ENCODE results near the gene SSC4D. TPM values are rescaled to one million over a fixed set of nuclear protein-coding genes. Genes with fewer than 3 reads are reported as not detected.

SSC4D gene
- total and polyA plus RNA-seq, 9 of the 15 experiments (the other 6 are each of a cell fraction or from before 2014, with no cell fraction given) = 0.06 to 1.1 (median 0.85) TPM; not detected in 1

DNA sequence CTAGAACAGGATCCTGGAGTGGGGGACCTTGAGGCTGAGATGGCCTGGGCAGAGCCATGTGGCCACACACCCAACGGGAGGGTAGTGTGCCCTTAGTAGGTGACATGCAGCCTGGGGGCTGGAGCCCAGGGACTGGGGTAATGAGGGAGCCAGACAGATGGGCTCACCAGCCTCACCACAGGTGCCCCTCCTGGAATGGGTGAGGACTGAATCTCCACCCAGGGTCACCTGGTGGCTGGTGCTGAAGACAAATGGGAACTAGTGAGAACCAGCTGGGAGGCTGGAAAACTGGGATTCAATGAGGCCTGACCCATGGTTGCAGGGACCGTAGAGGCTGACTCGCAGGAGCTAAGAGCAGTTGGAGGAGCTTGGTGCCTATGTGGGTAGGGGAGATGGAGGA, 21.3 kb upstream of the SSC4D start:
- Histone ChIP-seq H3K27ac (ENCODE audit: extremely low read depth, low read depth, low read length) (no peak overlapping the region), H2AFZ (ENCODE audit: low read depth, low read length) (no peak overlapping the region), H3K36me3 (ENCODE audit: control insufficient read depth, insufficient read depth, low read length) (no peaks in the 10 kb centered on the region), H3K9me3 (replicated peaks; ENCODE audit: control insufficient read depth, insufficient read depth, low read depth, low read length) (no peaks in the 10 kb centered on the region), H3K4me1 (replicated peaks in 1 of 2; ENCODE audit: control insufficient read depth in 2 of 2, insufficient read depth in 2 of 2, low read length in 2 of 2) (peaks cover 4 to 10% of the 10 kb centered on the region in 2 experiments; a peak in 4 of 5 replicates), H3K79me2 (ENCODE audit: control insufficient read depth, insufficient read depth, low read length) (no peaks in the 10 kb centered on the region), H3K9me1 (ENCODE audit: control insufficient read depth, insufficient read depth, low read length) (no peaks in the 10 kb centered on the region), H4K20me1 (replicated peaks; ENCODE audit: control insufficient read depth, insufficient read depth, low read length) (no peaks in the 10 kb centered on the region), H3K27me3 (ENCODE audit: control insufficient read depth in 2 of 2, insufficient read depth in 2 of 2, low read length in 2 of 2) (no peaks in the 10 kb centered on the region; a peak in 1 of 5 replicates), H3K4me3 (no peak overlapping the region), H3K4me2 (ENCODE audit: insufficient read depth, low read length) (no peak overlapping the region), H3K9ac (ENCODE audit: insufficient read depth in 1 of 2, low read depth in 2 of 2, low read length in 2 of 2) (no peak overlapping the region)
- no peak for DNase-seq (ENCODE audit: extremely low read depth in 1 of 4, low spot score in 3 of 4)
- intact Hi-C loops (cut with micrococcal nuclease) = no loop called here
- no TSS peak for BruUV-seq (replicated peaks)
- in situ Hi-C loops (cut with MboI) = loop anchor here (5.0 to 10.0 kb wide), 2 partner anchors 74 to 181 kb away; no protein-coding TSS in a partner anchor
- 24% methylated on average over 2 of the region's 3 CpGs for WGBS (ENCODE audit: insufficient coverage, low coverage, missing lambda C conversion rate)
- CTCF ChIA-PET (ENCODE audit: low intra/inter-chr PET ratio) = no interaction called here
- no peak for FAIRE-seq
- no peak for ATAC-seq
- POLR2A ChIA-PET = interaction anchor here (0.6 to 0.7 kb wide), 3 partner anchors 11 to 193 kb away, joined by 3 read pairs; no protein-coding TSS in a partner anchor
- TF ChIP-seq NR4A1 (CRISPR knock-in tag; IDR thresholded peaks at IDR 0.05) (no peak), NR4A1 (tag; IDR thresholded peaks at IDR 0.05) (no peak), NUFIP1 (IDR thresholded peaks at IDR 0.05; ENCODE audit: partially characterized antibody) (no peak), TBP (optimal IDR thresholded peaks at IDR 0.05; ENCODE audit: low read depth, low read length) (no peak), JUND (IDR thresholded peaks at IDR 0.05; ENCODE audit: borderline replicate concordance, low read depth, low read length) (no peak), JUND (tag; IDR thresholded peaks at IDR 0.05; ENCODE audit: borderline replicate concordance, low read depth, low read length) (no peak), SRSF7 (optimal IDR thresholded peaks at IDR 0.05; ENCODE audit: low read depth, low read length) (no peak), EZH2 (IDR thresholded peaks at IDR 0.05; ENCODE audit: borderline replicate concordance, low read depth, low read length) (no peak), SIN3A (IDR thresholded peaks at IDR 0.05; ENCODE audit: borderline replicate concordance in 2 of 2, control insufficient read depth in 1 of 2, low read depth in 2 of 2, low read length in 2 of 2) (no peak)
- TF ChIP-seq, protein P1, sequence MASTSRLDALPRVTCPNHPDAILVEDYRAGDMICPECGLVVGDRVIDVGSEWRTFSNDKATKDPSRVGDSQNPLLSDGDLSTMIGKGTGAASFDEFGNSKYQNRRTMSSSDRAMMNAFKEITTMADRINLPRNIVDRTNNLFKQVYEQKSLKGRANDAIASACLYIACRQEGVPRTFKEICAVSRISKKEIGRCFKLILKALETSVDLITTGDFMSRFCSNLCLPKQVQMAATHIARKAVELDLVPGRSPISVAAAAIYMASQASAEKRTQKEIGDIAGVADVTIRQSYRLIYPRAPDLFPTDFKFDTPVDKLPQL (IDR thresholded peaks at IDR 0.05; ENCODE audit: extremely low read depth, insufficient read length) = no peak
- TF ChIP-seq, protein P2, sequence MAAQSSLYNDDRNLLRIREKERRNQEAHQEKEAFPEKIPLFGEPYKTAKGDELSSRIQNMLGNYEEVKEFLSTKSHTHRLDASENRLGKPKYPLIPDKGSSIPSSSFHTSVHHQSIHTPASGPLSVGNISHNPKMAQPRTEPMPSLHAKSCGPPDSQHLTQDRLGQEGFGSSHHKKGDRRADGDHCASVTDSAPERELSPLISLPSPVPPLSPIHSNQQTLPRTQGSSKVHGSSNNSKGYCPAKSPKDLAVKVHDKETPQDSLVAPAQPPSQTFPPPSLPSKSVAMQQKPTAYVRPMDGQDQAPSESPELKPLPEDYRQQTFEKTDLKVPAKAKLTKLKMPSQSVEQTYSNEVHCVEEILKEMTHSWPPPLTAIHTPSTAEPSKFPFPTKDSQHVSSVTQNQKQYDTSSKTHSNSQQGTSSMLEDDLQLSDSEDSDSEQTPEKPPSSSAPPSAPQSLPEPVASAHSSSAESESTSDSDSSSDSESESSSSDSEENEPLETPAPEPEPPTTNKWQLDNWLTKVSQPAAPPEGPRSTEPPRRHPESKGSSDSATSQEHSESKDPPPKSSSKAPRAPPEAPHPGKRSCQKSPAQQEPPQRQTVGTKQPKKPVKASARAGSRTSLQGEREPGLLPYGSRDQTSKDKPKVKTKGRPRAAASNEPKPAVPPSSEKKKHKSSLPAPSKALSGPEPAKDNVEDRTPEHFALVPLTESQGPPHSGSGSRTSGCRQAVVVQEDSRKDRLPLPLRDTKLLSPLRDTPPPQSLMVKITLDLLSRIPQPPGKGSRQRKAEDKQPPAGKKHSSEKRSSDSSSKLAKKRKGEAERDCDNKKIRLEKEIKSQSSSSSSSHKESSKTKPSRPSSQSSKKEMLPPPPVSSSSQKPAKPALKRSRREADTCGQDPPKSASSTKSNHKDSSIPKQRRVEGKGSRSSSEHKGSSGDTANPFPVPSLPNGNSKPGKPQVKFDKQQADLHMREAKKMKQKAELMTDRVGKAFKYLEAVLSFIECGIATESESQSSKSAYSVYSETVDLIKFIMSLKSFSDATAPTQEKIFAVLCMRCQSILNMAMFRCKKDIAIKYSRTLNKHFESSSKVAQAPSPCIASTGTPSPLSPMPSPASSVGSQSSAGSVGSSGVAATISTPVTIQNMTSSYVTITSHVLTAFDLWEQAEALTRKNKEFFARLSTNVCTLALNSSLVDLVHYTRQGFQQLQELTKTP (IDR thresholded peaks at IDR 0.05; ENCODE audit: low read depth in 1 of 2, partially characterized antibody in 2 of 2) = no peak
- TF ChIP-seq, protein P3, sequence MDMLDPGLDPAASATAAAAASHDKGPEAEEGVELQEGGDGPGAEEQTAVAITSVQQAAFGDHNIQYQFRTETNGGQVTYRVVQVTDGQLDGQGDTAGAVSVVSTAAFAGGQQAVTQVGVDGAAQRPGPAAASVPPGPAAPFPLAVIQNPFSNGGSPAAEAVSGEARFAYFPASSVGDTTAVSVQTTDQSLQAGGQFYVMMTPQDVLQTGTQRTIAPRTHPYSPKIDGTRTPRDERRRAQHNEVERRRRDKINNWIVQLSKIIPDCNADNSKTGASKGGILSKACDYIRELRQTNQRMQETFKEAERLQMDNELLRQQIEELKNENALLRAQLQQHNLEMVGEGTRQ (CRISPR knock-in tag; IDR thresholded peaks at IDR 0.05) = no peak
- TF ChIP-seq, protein P4, sequence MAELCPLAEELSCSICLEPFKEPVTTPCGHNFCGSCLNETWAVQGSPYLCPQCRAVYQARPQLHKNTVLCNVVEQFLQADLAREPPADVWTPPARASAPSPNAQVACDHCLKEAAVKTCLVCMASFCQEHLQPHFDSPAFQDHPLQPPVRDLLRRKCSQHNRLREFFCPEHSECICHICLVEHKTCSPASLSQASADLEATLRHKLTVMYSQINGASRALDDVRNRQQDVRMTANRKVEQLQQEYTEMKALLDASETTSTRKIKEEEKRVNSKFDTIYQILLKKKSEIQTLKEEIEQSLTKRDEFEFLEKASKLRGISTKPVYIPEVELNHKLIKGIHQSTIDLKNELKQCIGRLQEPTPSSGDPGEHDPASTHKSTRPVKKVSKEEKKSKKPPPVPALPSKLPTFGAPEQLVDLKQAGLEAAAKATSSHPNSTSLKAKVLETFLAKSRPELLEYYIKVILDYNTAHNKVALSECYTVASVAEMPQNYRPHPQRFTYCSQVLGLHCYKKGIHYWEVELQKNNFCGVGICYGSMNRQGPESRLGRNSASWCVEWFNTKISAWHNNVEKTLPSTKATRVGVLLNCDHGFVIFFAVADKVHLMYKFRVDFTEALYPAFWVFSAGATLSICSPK (IDR thresholded peaks at IDR 0.05; ENCODE audit: borderline replicate concordance) = no peak

Data from K562 (cell line).